Esophagus squamous epithelium (tissue), 5 donors: ENCODE measurements around the gene REG4. TPM values are rescaled to one million over a fixed set of nuclear protein-coding genes. Genes with fewer than 3 reads are reported as not detected.
"Not testable (repeated sequence)": the region's sequence is repeated elsewhere in the genome, so short reads cannot be mapped to it uniquely, and the experiment has no call there.

Experiments used
- DNase-seq: peaks from one replicate; lab custom pipeline; 2025; lab: John Stamatoyannopoulos, UW
- H3K27ac ChIP-seq, 4 donors: fragments of 200-600 bp; sonication (generic); one replicate each; pipeline ENCODE4 v1.5.1; 2016 to 2019; ENCODE audit warnings: mild to moderate bottlenecking in 1 of 4
- H3K27me3 ChIP-seq, 4 donors: fragments of 200-600 bp; sonication (generic); 1 replicate in 3 of 4; 2 replicates in 1 of 4; pipeline versions ENCODE4 v1.5.1 to v1.6.0; 2017 to 2021; ENCODE audit warnings: antibody characterized with exemption in 1 of 4
- H3K36me3 ChIP-seq, 3 donors: fragments of 200-600 bp; sonication (generic); one replicate each; pipeline ENCODE4 v1.5.1; 2016 to 2019
- H3K4me1 ChIP-seq, 3 donors: fragments of 200-600 bp; sonication (generic); one replicate each; pipeline ENCODE4 v1.5.1; 2017 to 2019
- H3K4me3 ChIP-seq, 4 donors: fragments of 200-600 bp; sonication (generic); 1 replicate in 3 of 4; 2 replicates in 1 of 4; pipeline ENCODE4 v1.5.1; 2016 to 2019; ENCODE audit warnings: mild to moderate bottlenecking in 2 of 4, moderate library complexity in 1 of 4
- H3K9me3 ChIP-seq, 3 donors: fragments of 200-600 bp; sonication (generic); one replicate each; pipeline ENCODE4 v1.5.1; 2016 to 2019
- CTCF ChIP-seq, 6 experiments: fragments of 450-650 bp in 4 of 6; fragments of 200-600 bp in 2 of 6; sonication (generic) in 2 of 6; IDR thresholded peaks; one replicate each; pipeline ENCODE4 v1.5.1; 2016 to 2019; ENCODE audit warnings: antibody characterized with exemption in 6 of 6, mild to moderate bottlenecking in 4 of 6, moderate library complexity in 4 of 6
- POLR2A ChIP-seq, 4 donors: fragments of 450-650 bp; IDR thresholded peaks; one replicate each; pipeline ENCODE4 v1.6.1; 2017; ENCODE audit warnings: antibody characterized with exemption in 4 of 4, mild to moderate bottlenecking in 4 of 4, moderate library complexity in 3 of 4
- WGBS, 2 donors: methylation state at CpG; one replicate each; pipeline ENCODE4 v1.1.5; 2018; 5-methylcytosine and 5-hydroxymethylcytosine counted together
- intact Hi-C: fragments of 100-400 bp; cut with DNase I; formaldehyde crosslinking; loops from one replicate; pipeline ENCODE4 v1.15.0; 2022
- total RNA-seq, 4 donors: library from RNA; depleted of rRNA; stranded (reverse); fragments of >200 nt; gene quantifications; one replicate each; pipeline ENCODE4 v1.1.0, GENCODE V29; 2016
- donor health status: DM: yes; HTN: yes; CAD: no.

Gene REG4
- not detected for total RNA-seq

GRCh38 chr1:119811387-119811786 lies at the start of gene REG4:
Gene REG4 (minus strand): TSS chr1:119811460. CDS start chr1:119808769, 2,691 bp downstream.
- Histone ChIP-seq H3K9me3 (no peaks in the 10 kb centered on the region), H3K36me3 (no peaks in the 10 kb centered on the region), H3K4me3 (no peak within 1 kb of the TSS), H3K4me1 (peaks cover 0 to 4% (median 0%) of the 10 kb centered on the region in 3 donors), H3K27me3 (peaks cover 0 to 21% (median 0%) of the 10 kb centered on the region in 4 donors), H3K27ac (no peak within 1 kb of the TSS)
- 63 to 69% methylated on average over 7 of the region's 7 CpGs for WGBS, 2 donors
- TF ChIP-seq CTCF (IDR thresholded peaks at IDR 0.05): no peak
- TF ChIP-seq POLR2A (IDR thresholded peaks at IDR 0.05): no peak
- intact Hi-C loops: no loop called here
- DNase-seq: no peak

GRCh38 chr1:119859647-119860046 lies 48.4 kb upstream of the REG4 start:
- intact Hi-C loops: no loop called here
- 50 to 65% methylated on average over 4 of the region's 4 CpGs for WGBS, 2 donors

GRCh38 chr1:119858556-119859214 lies 47.4 kb upstream of the REG4 start:
- H3K36me3 ChIP-seq, intact Hi-C loops, DNase-seq, H3K4me1 ChIP-seq, H3K4me3 ChIP-seq, H3K27ac ChIP-seq, H3K9me3 ChIP-seq: not testable (repeated sequence)
- peaks cover 0 to 13% (median 0%) of the 10 kb centered on the region in 4 donors for H3K27me3 ChIP-seq
- 75 to 78% methylated on average over 2 to 4 of the region's 4 CpGs for WGBS, 2 donors

More at GRCh38 chr1:119859647-119860046, 48.4 kb upstream of the REG4 start:
- Histone ChIP-seq H3K9me3 (no peaks in the 10 kb centered on the region), H3K4me1 (no peaks in the 10 kb centered on the region), H3K27me3 (peaks cover 0 to 13% (median 0%) of the 10 kb centered on the region in 4 donors), H3K27ac (no peak overlapping the region), H3K36me3 (no peaks in the 10 kb centered on the region), H3K4me3 (no peak overlapping the region)
- no peak for DNase-seq
- TF ChIP-seq POLR2A (IDR thresholded peaks at IDR 0.05) (no peak), CTCF (IDR thresholded peaks at IDR 0.05) (no peak)

- peaks cover 0 to 11% (median 0%) of the 10 kb centered on the region in 4 donors for H3K27me3 ChIP-seq
- H3K36me3 ChIP-seq: no peaks in the 10 kb centered on the region
- 67 to 86% methylated on average over 2 of the region's 2 CpGs for WGBS, 2 donors
- H3K4me1 ChIP-seq: no peaks in the 10 kb centered on the region
- TF ChIP-seq POLR2A (IDR thresholded peaks at IDR 0.05) (no peak), CTCF (IDR thresholded peaks at IDR 0.05) (no peak)
- no peaks in the 10 kb centered on the region for H3K9me3 ChIP-seq
- no peak overlapping the region for H3K4me3 ChIP-seq
- H3K27ac ChIP-seq: no peak overlapping the region
- intact Hi-C loops: no loop called here
- DNase-seq: no peak
Observed at GRCh38 chr1:119858126-119858525, 46.9 kb upstream of the REG4 start.

- DNase-seq: no peak
- TF ChIP-seq POLR2A (IDR thresholded peaks at IDR 0.05) (no peak), CTCF (IDR thresholded peaks at IDR 0.05) (no peak)
Observed at GRCh38 chr1:119853155-119853554, 41.9 kb upstream of the REG4 start.

GRCh38 chr1:119844206-119844605 lies 32.9 kb upstream of the REG4 start:
- 66 to 68% methylated on average over 6 of the region's 6 CpGs for WGBS, 2 donors
- H3K9me3 ChIP-seq, intact Hi-C loops, H3K27me3 ChIP-seq, H3K36me3 ChIP-seq, H3K4me1 ChIP-seq, H3K27ac ChIP-seq, H3K4me3 ChIP-seq, DNase-seq: not testable (repeated sequence)

More at GRCh38 chr1:119853155-119853554, 41.9 kb upstream of the REG4 start:
- Histone ChIP-seq H3K36me3 (no peaks in the 10 kb centered on the region), H3K27ac (no peak overlapping the region), H3K4me3 (no peak overlapping the region), H3K4me1 (no peaks in the 10 kb centered on the region), H3K9me3 (no peaks in the 10 kb centered on the region), H3K27me3 (no peaks in the 10 kb centered on the region)
- WGBS, 2 donors: 93 to 94% methylated on average over 10 to 19 of the region's 23 CpGs
- intact Hi-C loops: no loop called here
